ENCODE results near the gene EPOP. TPM values are rescaled to one million over a fixed set of nuclear protein-coding genes. Genes with fewer than 3 reads are reported as not detected.

EPOP gene
- total RNA-seq, 1 experiment from 2014 or later = 4.0 TPM

DNA sequence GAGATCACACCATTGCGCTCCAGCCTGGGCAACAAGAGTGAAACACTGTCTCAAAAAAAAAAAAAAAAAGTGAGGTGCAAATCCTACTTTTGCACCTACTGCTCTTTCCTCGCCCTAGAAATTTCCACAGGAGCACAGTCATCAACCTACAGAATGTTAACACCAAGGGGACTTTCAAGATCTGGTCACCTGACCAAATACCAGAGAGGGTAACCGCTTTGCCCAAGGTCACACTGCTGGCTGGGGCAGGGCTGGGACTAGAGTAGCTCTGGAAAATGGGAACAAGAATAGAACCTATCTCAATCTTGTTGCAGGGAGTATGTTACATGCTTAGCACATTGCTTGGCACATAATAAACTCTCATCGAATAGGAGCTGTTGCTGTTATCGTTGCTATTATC is 24.0 kb upstream of the EPOP start:
- Histone ChIP-seq H3K27me3 (replicated peaks; ENCODE audit: insufficient read depth, low read depth, low read length, poor library complexity) (no peaks in the 10 kb centered on the region), H3K27ac (ENCODE audit: low read depth, low read length, poor library complexity, severe bottlenecking) (no peak overlapping the region), H3K36me3 (ENCODE audit: insufficient read depth, low read length, poor library complexity, severe bottlenecking) (no peaks in the 10 kb centered on the region), H3K4me3 (ENCODE audit: low read depth, low read length, poor library complexity, severe bottlenecking) (no peak overlapping the region), H3K9me3 (ENCODE audit: low read depth, low read length, poor library complexity, severe bottlenecking) (no peaks in the 10 kb centered on the region), H3K4me1 (ENCODE audit: insufficient read depth, low read length, poor library complexity, severe bottlenecking) (no peaks in the 10 kb centered on the region)
- ChIA-PET POLR2A (ENCODE audit: low non-redundant PET) (no interaction called here), CTCF (no interaction called here)
- DNase-seq (ENCODE audit: low spot score) = no peak
- TF ChIP-seq, protein P1, sequence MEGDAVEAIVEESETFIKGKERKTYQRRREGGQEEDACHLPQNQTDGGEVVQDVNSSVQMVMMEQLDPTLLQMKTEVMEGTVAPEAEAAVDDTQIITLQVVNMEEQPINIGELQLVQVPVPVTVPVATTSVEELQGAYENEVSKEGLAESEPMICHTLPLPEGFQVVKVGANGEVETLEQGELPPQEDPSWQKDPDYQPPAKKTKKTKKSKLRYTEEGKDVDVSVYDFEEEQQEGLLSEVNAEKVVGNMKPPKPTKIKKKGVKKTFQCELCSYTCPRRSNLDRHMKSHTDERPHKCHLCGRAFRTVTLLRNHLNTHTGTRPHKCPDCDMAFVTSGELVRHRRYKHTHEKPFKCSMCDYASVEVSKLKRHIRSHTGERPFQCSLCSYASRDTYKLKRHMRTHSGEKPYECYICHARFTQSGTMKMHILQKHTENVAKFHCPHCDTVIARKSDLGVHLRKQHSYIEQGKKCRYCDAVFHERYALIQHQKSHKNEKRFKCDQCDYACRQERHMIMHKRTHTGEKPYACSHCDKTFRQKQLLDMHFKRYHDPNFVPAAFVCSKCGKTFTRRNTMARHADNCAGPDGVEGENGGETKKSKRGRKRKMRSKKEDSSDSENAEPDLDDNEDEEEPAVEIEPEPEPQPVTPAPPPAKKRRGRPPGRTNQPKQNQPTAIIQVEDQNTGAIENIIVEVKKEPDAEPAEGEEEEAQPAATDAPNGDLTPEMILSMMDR (conservative IDR thresholded peaks at IDR 0.05; ENCODE audit: low read depth, low read length) = no peak
- no peak for TF ChIP-seq EZH2 (IDR thresholded peaks at IDR 0.05; ENCODE audit: borderline replicate concordance, low read depth, low read length, poor library complexity, severe bottlenecking)
- intact Hi-C loops (cut with micrococcal nuclease; ENCODE audit: unreplicated experiment) = no loop called here
- no TSS peak for BruUV-seq (replicated peaks)

DNA sequence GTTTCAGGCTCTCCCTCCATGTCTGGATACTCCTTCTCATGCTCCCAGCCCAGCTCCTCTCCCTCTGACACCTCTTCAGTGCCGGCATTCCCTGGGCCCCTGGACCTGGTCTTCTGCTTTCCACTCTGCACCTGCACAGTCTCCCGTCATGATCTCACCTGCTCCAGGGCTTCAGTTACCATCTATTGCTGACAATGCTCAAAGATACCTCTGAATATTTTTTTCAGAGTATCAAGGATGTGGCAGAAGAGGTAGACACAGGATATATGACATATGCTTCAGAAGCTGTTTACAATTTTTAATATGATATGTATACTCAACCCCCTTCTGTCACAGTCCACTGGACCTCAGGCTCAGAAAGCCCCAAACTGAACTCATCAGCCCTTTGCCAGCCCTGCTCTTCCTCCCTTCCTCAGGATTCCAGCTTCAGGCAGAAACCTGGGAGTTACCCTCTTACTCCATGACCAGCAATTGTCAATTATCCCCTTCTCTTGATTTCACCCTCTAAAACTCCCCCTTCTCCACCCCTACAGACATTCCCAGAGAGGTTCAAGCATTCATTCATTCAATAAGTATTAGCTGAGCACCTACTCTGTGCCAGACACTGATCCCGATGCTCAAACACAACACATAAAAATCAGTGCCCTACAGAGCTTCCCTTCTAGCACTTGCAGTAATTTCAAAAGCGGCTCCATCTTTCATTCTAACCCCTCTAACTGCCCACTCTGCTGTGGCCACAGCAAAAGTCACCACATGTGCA is 22.5 kb upstream of the EPOP start:
- TF ChIP-seq, protein P1 (conservative IDR thresholded peaks at IDR 0.05; ENCODE audit: low read depth, low read length) = no peak
- no peak for TF ChIP-seq EZH2 (IDR thresholded peaks at IDR 0.05; ENCODE audit: borderline replicate concordance, low read depth, low read length, poor library complexity, severe bottlenecking)
- BruUV-seq (replicated peaks) = no TSS peak
- POLR2A ChIA-PET (ENCODE audit: low non-redundant PET) = no interaction called here
- CTCF ChIA-PET = interaction anchor here (0.7 kb wide), 1 partner anchor 367 kb away, joined by 10 read pairs; no protein-coding TSS in a partner anchor
- Histone ChIP-seq H3K4me1 (ENCODE audit: insufficient read depth, low read length, poor library complexity, severe bottlenecking) (no peaks in the 10 kb centered on the region), H3K27ac (ENCODE audit: low read depth, low read length, poor library complexity, severe bottlenecking) (no peak overlapping the region), H3K4me3 (ENCODE audit: low read depth, low read length, poor library complexity, severe bottlenecking) (no peak overlapping the region), H3K36me3 (ENCODE audit: insufficient read depth, low read length, poor library complexity, severe bottlenecking) (no peaks in the 10 kb centered on the region), H3K27me3 (replicated peaks; ENCODE audit: insufficient read depth, low read depth, low read length, poor library complexity) (no peaks in the 10 kb centered on the region), H3K9me3 (ENCODE audit: low read depth, low read length, poor library complexity, severe bottlenecking) (no peaks in the 10 kb centered on the region)
- DNase-seq (ENCODE audit: low spot score) = no peak
- intact Hi-C loops (cut with micrococcal nuclease; ENCODE audit: unreplicated experiment) = no loop called here

DNA sequence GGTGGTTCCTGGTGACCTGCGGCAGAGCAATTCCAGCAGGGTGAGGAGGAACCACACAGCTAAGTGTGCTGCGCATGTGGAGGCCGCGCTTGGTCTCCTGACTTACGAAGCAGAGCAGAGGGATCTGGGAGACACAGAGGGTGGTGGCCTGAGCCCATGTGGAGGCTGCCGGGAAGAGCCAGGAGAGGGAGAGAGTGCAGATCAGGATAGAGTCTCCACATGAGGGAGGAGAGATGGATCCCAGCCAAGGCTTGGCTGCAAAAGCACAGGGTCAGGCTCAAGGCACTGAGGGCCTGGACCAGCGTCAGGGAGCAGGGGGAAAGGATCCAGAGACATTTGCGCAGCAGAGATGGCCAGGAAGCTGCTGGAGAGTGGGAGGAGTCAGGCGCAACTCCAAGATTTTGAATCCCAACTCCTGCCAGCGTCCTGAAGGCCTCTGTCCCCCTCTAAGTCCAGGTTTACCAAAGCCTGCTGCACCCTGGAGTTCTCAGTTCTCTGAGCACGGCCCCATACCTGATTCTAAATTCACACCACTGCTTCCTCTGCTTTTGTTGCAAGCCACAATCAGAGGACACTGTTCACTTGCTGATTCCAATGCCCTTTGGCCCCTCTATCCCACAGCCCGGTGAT is 19.1 kb upstream of the EPOP start:
- no peak for DNase-seq (ENCODE audit: low spot score)
- Histone ChIP-seq H3K36me3 (ENCODE audit: insufficient read depth, low read length, poor library complexity, severe bottlenecking) (no peaks in the 10 kb centered on the region), H3K4me1 (ENCODE audit: insufficient read depth, low read length, poor library complexity, severe bottlenecking) (peaks cover 12% of the 10 kb centered on the region), H3K4me3 (ENCODE audit: low read depth, low read length, poor library complexity, severe bottlenecking) (no peak overlapping the region), H3K27me3 (replicated peaks; ENCODE audit: insufficient read depth, low read depth, low read length, poor library complexity) (no peaks in the 10 kb centered on the region), H3K9me3 (ENCODE audit: low read depth, low read length, poor library complexity, severe bottlenecking) (no peaks in the 10 kb centered on the region), H3K27ac (ENCODE audit: low read depth, low read length, poor library complexity, severe bottlenecking) (no peak overlapping the region)
- ChIA-PET POLR2A (ENCODE audit: low non-redundant PET) (no interaction called here), CTCF (no interaction called here)
- TF ChIP-seq, protein P1 (conservative IDR thresholded peaks at IDR 0.05; ENCODE audit: low read depth, low read length) = no peak
- TF ChIP-seq EZH2 (IDR thresholded peaks at IDR 0.05; ENCODE audit: borderline replicate concordance, low read depth, low read length, poor library complexity, severe bottlenecking) = no peak
- no TSS peak for BruUV-seq (replicated peaks)
- intact Hi-C loops (cut with micrococcal nuclease; ENCODE audit: unreplicated experiment) = no loop called here

Measured in A673 (cell line).